Right atrium auricular region (tissue), 2 donors: Measurements from ENCODE around the gene CYP2S1. TPM values are rescaled to one million over a fixed set of nuclear protein-coding genes. Genes with fewer than 3 reads are reported as not detected.

Experiments used
- DNase-seq: peaks from one replicate; pipeline ENCODE4 v3.0.0-alpha.2; 2019; ENCODE audit warnings: low spot score
- H3K27ac ChIP-seq, 2 donors: fragments of 200-600 bp; sonication (generic); 1 replicate in 1 of 2; 2 replicates in 1 of 2; pipeline ENCODE4 v1.5.1; 2016 to 2019
- H3K27me3 ChIP-seq, 2 donors: fragments of 200-600 bp; sonication (generic); one replicate each; pipeline versions ENCODE4 v1.5.1 to v1.6.0; 2017 to 2019
- H3K36me3 ChIP-seq: fragments of 200-600 bp; sonication (generic); one replicate; pipeline ENCODE4 v1.5.1; 2016
- H3K4me1 ChIP-seq, 2 donors: fragments of 200-600 bp; sonication (generic); one replicate each; pipeline versions ENCODE4 v1.5.1 to v1.6.0; 2017 to 2019
- H3K4me3 ChIP-seq, 2 donors: fragments of 200-600 bp; sonication (generic); 1 replicate in 1 of 2; 2 replicates in 1 of 2; pipeline ENCODE4 v1.5.1; 2017 to 2019; ENCODE audit warnings: mild to moderate bottlenecking in 1 of 2, moderate library complexity in 1 of 2
- H3K9me3 ChIP-seq, 2 donors: fragments of 200-600 bp; sonication (generic); one replicate each; pipeline ENCODE4 v1.5.1; 2019
- total RNA-seq, 2 donors: library from RNA; depleted of rRNA; stranded (reverse); fragments of >200 nt; gene quantifications; one replicate each; pipeline ENCODE4 v1.1.0, GENCODE V29; 2016
- TF ChIP-seq, protein P1 (sequence below), 2 donors: fragments of 200-600 bp; sonication (generic); IDR thresholded peaks; one replicate each; pipeline ENCODE4 v1.5.1; 2019; ENCODE audit warnings: antibody characterized with exemption in 2 of 2

Gene CYP2S1
- total RNA-seq, 2 donors from 2014 or later, result 0.59 to 1.6 TPM

DNA sequence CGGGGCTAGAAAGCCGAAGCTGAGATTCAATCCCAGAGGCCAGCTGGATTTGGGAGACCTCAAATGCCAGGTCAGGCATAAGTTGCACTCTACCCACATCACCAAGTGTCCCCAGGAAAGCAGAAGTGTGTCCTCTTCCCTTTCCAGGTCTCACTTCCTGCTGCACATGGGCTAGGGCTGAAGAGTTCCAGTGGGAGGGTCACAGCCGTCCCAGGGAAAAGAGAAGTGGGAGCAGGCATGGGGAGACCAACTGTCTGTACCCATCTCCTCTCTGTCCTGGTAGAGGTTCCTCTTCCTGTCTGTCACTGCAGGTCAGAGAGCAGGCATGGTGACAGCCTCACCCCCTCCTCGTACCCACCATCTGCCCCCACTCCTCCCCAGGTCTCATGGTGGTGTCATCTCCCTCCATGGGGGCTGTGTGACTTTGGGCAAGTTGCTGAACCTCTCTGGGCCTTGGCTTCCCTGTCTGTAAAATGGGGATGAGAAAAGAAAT is 40.8 kb downstream of the CYP2S1 start:
- no peaks in the 10 kb centered on the region for H3K9me3 ChIP-seq
- no peak for DNase-seq
- H3K4me3 ChIP-seq, result no peak overlapping the region
- peaks cover 50% of the 10 kb centered on the region for H3K36me3 ChIP-seq
- H3K4me1 ChIP-seq, result no peaks in the 10 kb centered on the region
- no peak overlapping the region for H3K27ac ChIP-seq
- H3K27me3 ChIP-seq, result no peaks in the 10 kb centered on the region
- TF ChIP-seq, protein P1, sequence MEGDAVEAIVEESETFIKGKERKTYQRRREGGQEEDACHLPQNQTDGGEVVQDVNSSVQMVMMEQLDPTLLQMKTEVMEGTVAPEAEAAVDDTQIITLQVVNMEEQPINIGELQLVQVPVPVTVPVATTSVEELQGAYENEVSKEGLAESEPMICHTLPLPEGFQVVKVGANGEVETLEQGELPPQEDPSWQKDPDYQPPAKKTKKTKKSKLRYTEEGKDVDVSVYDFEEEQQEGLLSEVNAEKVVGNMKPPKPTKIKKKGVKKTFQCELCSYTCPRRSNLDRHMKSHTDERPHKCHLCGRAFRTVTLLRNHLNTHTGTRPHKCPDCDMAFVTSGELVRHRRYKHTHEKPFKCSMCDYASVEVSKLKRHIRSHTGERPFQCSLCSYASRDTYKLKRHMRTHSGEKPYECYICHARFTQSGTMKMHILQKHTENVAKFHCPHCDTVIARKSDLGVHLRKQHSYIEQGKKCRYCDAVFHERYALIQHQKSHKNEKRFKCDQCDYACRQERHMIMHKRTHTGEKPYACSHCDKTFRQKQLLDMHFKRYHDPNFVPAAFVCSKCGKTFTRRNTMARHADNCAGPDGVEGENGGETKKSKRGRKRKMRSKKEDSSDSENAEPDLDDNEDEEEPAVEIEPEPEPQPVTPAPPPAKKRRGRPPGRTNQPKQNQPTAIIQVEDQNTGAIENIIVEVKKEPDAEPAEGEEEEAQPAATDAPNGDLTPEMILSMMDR (IDR thresholded peaks at IDR 0.05), result no peak

DNA sequence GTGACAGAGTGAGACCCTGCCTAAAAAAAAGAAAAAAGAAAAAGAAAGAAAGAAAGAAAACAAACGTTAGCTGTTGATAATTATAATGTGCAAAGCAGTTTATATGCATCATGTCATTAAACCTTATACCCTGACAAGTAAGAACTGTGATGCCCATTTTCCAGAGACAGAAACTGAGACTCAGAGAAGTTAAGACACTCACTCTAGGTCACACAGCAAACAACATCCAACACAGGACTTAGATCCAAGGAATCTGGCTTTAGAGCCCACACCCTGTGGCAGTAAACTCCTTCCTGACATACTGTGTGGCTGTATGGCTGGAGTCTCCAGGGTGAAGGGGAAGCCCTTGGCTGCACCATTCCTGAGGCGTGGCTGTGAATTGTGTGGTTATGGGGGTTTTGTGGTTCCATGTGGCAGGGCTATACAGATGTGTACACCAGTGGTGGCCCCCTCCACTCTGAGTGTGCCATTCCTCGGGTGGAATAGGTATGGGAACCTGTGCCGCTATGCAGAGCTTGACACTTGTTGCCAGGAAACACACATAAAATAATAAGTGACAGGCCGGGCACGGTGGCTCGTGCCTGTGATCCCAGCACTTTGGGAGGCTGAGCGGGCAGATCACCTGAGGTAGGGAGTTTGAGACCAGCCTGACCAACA is 41.6 kb downstream of the CYP2S1 start:
- Histone ChIP-seq H3K36me3 (peaks cover 58% of the 10 kb centered on the region), H3K4me1 (no peaks in the 10 kb centered on the region), H3K9me3 (no peaks in the 10 kb centered on the region), H3K27ac (no peak overlapping the region), H3K4me3 (no peak overlapping the region), H3K27me3 (no peaks in the 10 kb centered on the region)
- TF ChIP-seq, protein P1 (IDR thresholded peaks at IDR 0.05), result no peak
- DNase-seq, result no peak

DNA sequence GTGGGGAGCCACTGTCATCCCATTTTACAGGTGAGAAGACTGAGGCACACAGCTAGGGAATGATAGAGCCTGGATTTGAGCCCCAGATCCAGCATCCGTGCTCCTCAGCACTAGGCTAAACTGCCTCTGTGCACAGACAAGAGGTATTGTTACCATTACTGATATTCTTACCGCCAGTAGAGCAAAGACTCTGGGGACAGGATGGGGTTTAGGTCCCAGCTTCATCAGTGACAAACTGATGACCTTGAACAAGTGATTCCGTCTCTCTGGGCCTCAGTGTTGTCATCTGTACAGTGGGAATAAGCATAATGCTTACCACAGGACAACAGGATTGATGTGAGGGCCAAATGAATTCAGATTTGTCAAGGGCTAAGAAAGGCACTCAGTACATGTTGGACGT is 42.5 kb downstream of the CYP2S1 start:
- no peaks in the 10 kb centered on the region for H3K27me3 ChIP-seq
- H3K9me3 ChIP-seq, result no peaks in the 10 kb centered on the region
- TF ChIP-seq, protein P1 (IDR thresholded peaks at IDR 0.05), result no peak
- H3K36me3 ChIP-seq, result peaks cover 60% of the 10 kb centered on the region
- no peak overlapping the region for H3K4me3 ChIP-seq
- no peak overlapping the region for H3K27ac ChIP-seq
- DNase-seq, result no peak
- no peaks in the 10 kb centered on the region for H3K4me1 ChIP-seq

DNA sequence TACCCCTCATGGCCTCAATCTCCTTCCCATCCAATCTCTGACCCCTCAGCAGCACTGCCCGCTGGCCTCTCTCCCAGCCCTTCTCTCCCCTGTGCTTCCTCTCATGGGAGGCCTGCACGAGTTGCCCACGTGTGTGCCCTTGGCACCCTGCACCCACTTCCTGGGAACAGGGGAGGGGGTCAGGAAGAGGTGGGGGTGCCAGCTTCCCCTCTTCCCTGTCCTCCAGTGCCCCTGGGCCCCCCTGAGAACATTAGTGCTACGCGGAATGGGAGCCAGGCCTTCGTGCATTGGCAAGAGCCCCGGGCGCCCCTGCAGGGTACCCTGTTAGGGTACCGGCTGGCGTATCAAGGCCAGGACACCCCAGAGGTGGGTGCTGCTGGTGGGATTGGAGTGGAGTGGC is 45.2 kb downstream of the CYP2S1 start:
- Histone ChIP-seq H3K9me3 (no peaks in the 10 kb centered on the region), H3K27me3 (no peaks in the 10 kb centered on the region), H3K4me1 (no peaks in the 10 kb centered on the region), H3K27ac (no peak overlapping the region), H3K36me3 (peaks cover 72% of the 10 kb centered on the region), H3K4me3 (no peak overlapping the region)
- DNase-seq, result no peak
- TF ChIP-seq, protein P1 (IDR thresholded peaks at IDR 0.05), result no peak

DNA sequence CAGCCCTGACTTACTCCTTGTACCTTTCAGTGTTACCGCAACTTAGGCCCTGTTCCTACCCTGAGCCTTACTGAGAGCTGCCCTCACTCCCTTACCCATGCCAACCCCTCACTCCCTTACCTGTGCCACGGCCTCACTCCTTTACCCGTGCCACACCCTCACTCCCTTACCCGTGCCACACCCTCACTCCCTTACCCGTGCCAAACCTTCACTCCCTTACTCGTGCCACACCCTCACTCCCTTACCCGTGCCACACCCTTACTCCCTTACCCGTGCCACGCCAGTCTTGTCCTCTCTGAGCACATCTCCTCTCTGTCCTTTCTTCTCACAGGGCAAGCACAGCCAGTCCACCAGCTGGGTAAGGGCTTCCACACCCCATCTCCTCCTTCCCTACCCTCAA is 46.3 kb downstream of the CYP2S1 start:
- H3K9me3 ChIP-seq, result no peaks in the 10 kb centered on the region
- no peak for DNase-seq
- TF ChIP-seq, protein P1 (IDR thresholded peaks at IDR 0.05), result no peak
- peaks cover 71% of the 10 kb centered on the region for H3K36me3 ChIP-seq
- H3K4me1 ChIP-seq, result no peaks in the 10 kb centered on the region
- H3K4me3 ChIP-seq, result no peak overlapping the region
- no peaks in the 10 kb centered on the region for H3K27me3 ChIP-seq
- H3K27ac ChIP-seq, result no peak overlapping the region
